T-helper 1 cell (primary cell): ENCODE results near the gene SS18L1.
A peak's percentile ranks its signal among the peaks of the same experiment; 100 is the strongest.

Experiments
- DNase-seq, 5 donors: peaks; one replicate each; pipeline ENCODE4 v3.0.0-alpha.2; 2012 to 2020

The SS18L1 gene

GRCh38 chr20:62215020-62215990 is 71.7 kb downstream of the SS18L1 start:
- DNase-seq, result no peak

GRCh38 chr20:62215991-62216635 is 72.5 kb downstream of the SS18L1 start:
- DNase-seq, result no peak

- no peak for DNase-seq
Observed at GRCh38 chr20:62216636-62217566, 73.3 kb downstream of the SS18L1 start.

- DNase-seq, result no peak
Observed at GRCh38 chr20:62217913-62218773, 74.6 kb downstream of the SS18L1 start.

GRCh38 chr20:62219101-62219991 is 75.8 kb downstream of the SS18L1 start:
- DNase-seq, result no peak

GRCh38 chr20:62219992-62220665 is 76.6 kb downstream of the SS18L1 start, which contains the start of gene HRH3:
Gene HRH3 (minus strand): TSS chr20:62220278. CDS start chr20:62219970, 308 bp downstream.
- DNase-seq, result peak in 3 of 5 donors; percentile 23 to 49 (median 23)

- DNase-seq, result no peak
Observed at GRCh38 chr20:62220666-62221568, 77.3 kb downstream of the SS18L1 start.

GRCh38 chr20:62222266-62222850 is 78.8 kb downstream of the SS18L1 start:
- DNase-seq, result no peak

GRCh38 chr20:62222972-62223371 is 79.4 kb downstream of the SS18L1 start:
- no peak for DNase-seq

- DNase-seq, result no peak
Observed at GRCh38 chr20:62223571-62223970, 80.0 kb downstream of the SS18L1 start.

- DNase-seq, result no peak
Observed at GRCh38 chr20:62224113-62224855, 80.7 kb downstream of the SS18L1 start.

GRCh38 chr20:62225026-62225425 is 81.5 kb downstream of the SS18L1 start:
- no peak for DNase-seq

- DNase-seq, result no peak
Observed at GRCh38 chr20:62225820-62226635, 82.5 kb downstream of the SS18L1 start.

- no peak for DNase-seq
Observed at GRCh38 chr20:62226707-62227590, 83.4 kb downstream of the SS18L1 start.

- no peak for DNase-seq
Observed at GRCh38 chr20:62227591-62227976, 84.0 kb downstream of the SS18L1 start.
